Fibroblast of peridontal ligament (primary cell): Measurements from ENCODE around the gene SHOC2.
"Not testable (repeated sequence)": the region's sequence is repeated elsewhere in the genome, so short reads cannot be mapped to it uniquely, and the experiment has no call there.

Experiments used
- DNase-seq: peaks from one replicate; pipeline ENCODE4 v3.0.0-alpha.2; 2010; ENCODE audit errors: extremely low read depth

The SHOC2 gene

DNA sequence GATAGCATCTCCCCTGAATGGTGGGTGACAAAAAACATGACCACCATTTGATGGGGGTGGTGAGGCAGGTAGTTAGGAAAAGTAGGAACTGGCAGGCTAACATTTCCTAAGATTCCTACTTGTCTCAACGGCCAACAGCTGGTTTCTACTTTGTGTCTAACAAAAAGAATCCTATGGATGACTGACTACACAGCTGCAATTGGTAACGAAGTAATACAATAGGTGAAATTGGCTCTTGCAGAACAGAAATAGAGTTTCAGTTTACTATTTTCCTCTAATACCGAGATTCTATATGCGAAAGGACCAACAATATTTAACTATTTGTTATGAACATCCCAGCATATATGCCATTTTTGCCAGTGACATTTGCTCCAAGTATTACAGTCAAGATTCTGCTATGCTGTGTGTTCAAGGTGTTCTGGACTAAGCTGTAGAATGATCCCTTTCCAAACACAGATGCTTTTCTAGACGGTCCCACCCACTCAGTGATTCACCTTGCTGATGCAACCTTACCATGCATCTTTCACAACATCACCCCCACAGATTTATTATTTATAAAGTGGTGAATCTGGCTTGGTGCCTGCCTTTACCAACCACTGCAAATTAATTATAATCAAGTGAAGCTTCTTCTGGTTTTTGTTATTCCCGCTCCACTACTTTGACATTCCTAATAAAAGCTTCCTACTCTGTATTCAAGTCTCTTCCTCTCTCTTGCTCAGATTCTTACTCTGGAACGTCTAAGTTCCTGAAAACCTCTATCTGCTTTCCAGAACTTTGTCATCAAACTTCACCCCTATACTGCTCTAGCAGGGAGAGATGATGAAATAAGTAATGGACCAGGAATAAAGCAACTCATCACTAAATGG is 17.2 kb upstream of the SHOC2 start:
- DNase-seq, result peak; percentile 43

DNA sequence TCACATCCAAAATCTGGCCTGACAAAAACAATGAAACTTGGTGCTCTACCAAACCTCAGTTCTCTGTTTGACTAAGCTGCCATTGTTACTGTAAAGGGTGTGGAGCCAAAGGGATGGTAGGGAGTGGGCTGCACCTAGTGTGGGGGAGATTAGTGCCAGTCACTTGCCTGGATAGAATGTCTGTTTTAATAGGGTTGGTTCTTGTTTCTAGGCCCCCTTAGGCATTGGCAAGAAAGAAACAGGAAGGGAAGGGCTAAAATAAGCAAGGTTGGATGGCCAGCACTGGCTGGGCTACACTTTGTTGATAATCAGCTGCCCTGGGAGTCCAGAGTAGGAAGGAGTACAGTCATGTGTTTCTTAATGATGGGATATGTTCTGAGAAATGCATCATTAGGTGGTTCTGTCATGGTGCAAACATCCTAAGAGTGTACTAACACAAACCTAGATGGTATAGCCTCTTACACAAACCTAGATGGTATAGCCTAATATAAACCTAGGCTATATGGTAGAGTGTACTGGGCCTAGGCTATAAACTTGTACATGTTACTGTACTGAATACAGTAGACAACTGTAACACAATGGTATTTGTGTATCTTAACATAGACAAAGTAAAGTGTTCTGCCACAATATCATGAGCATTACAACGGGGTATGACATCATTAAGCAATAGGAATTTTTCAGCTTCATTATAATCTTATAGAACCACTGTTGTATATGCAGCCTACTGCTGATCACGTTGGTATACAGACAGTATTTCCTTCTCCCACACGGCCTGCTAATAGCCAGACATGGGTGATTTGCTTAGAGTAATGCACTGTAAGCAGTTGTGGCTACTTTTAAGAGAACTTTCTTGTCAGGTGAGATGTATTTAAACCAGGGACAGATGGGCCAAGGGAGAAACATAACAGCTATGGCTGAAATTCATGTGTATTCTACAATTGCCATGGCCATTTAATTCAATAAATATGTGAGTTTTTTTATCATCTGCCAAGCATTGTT is 15.8 kb upstream of the SHOC2 start:
- DNase-seq, result no peak

DNA sequence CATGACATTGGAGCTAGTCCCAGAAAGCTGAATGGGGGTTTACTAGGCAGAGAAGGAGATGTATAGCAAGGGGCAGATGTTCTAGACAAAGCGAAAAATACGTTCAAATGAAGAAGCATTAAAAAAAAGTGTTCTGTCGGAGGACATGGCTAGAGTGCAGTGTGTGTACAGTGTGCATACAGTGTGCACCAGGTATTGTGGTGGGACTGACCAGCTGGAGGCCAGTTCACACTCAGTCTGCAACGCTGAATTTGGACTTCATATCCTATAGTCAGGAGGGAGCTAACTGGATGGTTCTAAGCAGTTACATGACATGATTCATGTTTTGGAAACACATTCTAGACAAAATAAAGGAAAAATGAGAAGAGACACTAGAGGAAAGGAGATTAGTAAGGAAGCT is 9.3 kb upstream of the SHOC2 start:
- no peak for DNase-seq

DNA sequence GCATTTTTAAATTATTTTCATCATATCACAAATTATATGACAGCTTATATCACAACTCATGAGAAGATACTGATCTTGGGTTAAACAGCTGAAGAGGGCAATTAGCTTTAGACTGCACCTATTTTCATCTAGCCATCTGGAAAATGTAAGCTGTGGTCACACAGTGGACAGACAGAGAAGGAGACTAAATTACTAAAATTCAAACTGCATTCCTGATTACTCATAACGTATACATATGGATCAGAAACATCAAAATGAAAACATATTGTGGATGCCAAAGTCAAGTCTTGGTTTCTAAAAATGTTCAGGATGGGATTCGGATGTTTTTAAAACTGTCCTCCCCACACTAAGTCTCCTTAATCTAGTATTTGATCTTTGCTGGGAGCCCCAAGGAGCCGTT is 7.0 kb upstream of the SHOC2 start:
- DNase-seq, result peak; percentile 83

DNA sequence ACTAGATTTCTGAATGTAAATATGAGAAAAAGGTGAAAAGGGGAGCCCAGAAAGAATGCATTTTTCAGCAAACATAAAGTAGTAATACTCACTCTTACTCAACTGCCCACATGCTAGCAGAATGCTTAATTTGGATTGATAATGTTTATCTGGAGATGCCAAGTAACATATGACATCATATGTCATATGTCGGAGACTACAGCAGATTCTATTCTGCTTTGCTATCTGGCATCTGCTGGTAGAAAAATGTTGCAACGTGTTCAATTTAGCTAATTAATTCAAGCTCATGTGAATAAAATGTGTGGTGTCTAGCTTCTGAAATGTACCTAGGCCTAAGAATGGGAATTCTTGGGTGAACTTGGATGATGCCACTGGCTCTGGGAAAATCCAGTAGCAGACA is 5.0 kb upstream of the SHOC2 start:
- peak; percentile 44 for DNase-seq

DNA sequence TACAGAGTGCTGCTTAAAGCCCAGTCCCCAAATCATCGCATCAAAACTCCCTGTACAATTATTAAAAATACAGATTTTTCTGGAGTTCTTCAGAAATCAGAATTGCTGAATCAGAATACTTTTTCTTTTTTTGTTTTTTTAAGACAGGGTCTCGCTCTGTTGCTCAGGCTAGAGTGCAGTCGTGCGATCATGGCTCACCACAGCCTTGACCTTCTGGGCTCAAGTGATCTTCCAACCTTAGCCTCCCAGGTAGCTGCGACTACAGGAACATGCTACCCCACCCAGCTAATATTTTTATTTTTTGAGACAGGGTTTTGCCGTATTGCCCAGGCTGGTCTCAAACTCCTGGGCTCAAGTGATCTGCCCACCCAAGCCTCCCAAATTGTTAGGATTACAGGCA is 4.4 kb upstream of the SHOC2 start:
- no peak for DNase-seq

DNA sequence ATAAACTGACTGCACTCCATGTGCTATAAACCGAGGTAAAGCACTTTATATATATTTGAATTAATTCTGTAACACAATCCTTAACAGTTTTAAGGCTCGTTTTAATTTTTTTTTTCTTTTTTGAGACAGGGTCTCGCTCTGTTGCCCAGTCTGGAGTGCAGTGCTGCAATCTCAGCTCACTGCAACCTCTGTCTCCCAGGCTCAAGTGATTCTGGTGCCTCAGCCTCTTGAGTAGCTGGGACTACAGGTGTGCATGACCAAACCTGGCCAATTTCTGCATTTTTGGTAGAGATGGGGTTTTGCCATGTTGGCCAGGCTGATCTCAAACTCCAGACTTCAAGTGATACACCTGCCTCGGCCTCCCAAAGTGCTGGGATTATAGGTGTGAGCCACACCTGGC is 3.8 kb upstream of the SHOC2 start:
- not testable (repeated sequence) for DNase-seq

DNA sequence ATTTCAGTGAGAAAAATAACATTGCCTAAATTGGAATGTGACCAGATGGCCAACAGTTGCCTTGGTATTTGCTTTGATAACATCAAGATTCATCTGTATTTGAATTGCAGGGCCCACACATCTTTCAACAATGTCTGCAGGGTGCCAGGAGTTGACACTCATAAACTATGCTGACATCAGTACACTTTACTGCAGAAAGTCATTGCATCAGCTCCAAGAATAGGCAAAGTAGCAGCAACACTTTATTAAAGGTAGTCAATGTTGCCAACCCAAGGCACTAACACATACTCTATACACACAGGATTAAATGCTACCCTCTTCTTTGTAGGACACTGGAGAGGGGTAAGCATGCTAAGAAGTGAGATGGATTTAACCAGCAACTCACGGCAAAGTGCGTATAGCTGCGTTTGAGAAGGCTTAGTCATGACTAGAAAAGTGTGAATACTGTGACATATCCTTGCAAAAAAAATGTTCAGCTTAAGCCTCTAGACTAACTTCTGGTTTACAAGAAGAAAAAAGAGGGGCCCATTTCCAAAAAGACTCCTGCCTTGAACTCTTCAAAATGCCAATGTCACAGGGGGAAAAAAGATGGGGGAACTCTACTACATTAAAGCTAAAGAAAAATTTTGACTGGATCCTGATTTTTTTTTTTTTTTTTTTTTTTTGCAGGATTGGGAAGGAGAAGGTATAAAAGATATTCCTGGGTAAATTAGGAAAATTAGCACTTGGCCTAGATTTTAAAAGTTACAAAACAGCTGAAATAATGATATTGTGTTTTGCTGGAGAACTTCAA is 2.7 kb upstream of the SHOC2 start:
- peak; percentile 91 for DNase-seq

DNA sequence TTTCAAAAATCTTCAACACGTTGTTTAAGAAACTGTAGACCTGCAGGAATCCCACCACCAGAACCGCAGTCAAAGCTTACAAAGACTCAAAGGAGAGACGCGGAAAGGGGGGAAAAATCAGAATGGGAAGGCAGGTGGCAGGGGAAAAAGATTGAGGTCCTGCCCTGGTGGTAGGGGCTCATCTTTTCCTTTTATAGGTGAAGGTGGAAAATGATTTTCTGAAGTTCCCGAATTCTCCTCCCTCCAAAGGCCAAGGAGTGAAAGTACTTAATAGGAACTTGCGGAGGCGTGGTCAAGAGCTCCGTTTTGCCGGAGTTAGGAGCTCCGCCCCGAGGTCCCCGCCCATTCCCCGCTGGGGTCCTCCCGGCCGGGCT is 1.1 kb upstream of the SHOC2 start:
- peak; percentile 94 for DNase-seq

DNA sequence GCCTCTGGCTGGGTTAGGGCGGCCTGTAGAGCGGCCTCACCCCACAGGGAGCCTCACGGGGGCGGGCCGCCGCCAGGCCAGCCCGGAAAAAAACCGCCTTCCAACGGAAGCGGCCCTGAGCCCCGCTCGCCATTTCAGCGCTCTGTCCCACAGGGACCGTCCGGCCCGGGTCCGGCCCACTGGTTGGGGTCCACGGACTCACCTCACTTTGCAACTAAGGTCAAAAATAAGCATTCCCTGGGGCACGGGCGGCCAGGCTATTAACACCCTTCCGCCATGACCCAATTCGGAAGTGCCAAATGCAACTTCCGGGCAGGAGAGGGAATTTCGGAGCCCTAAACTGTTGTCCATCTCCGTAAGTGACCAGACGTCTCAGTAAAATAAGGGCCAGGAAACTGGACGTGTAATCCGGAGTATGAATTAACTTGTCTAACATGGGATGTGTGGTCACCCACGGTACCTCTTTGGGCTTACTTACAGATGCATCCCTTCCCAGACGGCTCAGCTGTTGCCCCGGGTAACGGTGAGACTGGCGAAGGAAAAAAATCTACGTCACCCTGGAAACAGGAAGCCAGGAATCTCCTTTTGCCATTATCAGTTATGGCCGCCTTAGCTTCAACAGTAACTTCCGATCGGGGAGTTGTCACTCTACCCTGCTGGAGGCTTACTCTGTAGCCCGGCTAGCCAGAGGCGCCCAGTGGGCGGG is 608 bp upstream of the SHOC2 start, which contains the start of gene BBIP1:
Gene BBIP1 (minus strand): TSS at position 538 of the 706 bp plus-strand sequence. CDS start 1,023 bp downstream, outside the sequence.
- peak; percentile 100 for DNase-seq

DNA sequence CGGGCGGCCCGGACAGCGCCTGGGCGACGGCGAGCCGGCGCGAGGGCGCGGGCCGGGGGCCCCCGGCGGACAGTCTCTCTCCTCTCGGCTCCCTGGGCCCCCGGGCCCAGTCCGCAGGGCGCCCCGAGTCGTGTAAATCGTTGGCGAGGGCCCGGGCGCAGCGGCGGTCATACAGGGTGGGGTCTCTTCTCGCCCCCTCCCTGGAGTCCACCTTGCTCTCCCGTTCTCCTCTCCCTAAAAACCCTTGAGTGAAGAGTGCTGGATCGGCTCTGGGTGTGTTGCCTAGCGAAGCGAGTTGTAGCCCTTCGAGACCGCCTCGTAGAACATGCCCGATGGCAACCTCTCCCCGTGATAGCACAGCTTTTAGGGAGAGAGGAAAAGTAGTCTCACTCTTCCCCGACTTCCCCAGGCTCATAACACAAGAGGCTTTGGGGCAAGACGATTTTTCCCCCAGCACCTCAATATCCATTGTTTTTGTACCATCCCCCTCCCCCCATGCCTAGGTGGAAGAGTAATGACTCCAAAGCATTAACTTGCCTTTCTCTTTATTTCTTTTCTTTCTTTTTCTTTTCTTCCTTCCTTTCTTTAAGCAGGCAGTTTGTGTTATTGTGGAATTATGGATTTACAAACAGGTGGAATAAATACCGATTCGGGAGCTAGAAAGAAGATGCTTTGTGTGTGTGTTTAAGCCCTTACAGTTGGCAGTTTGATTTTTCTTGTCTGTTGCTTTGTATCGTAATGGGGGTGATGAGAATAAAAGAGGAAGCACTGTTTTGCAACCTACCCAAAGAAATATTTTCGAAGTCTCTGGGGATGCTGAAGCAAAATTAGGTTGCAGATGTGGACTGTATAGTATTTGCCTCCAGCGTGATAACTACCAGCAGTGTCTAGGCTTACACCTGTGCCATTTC is 822 bp downstream of the SHOC2 start:
- peak; percentile 76 for DNase-seq

DNA sequence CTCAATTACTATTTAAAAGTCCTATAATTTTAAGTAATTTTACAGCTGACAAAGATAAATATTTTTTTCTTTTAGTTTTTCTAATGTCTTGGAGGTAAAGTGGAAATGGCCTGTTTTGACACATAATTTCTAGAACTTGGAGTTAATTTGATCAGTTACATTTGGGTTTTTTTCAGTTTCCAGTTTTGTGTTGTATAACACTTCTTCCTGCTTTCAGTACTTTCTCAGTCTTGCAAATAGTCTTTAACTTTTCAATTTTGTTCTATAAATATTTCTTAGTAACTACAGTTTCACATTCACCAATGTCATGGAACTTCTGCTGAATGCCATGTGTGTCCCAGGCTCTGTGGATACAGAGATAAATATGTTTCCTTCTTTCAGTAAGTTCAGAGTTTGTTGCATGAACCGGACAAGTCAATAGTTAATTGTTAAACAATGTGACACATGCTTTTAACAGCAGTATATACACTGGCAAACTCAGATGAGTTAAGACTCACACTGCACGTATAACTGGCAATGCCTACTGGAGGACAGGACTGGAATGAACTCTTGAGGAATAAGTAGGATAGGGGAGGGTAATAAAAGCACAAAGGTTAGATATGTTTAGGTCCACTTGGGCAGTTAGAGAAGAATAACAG is 4.6 kb downstream of the SHOC2 start:
- DNase-seq, result no peak

DNA sequence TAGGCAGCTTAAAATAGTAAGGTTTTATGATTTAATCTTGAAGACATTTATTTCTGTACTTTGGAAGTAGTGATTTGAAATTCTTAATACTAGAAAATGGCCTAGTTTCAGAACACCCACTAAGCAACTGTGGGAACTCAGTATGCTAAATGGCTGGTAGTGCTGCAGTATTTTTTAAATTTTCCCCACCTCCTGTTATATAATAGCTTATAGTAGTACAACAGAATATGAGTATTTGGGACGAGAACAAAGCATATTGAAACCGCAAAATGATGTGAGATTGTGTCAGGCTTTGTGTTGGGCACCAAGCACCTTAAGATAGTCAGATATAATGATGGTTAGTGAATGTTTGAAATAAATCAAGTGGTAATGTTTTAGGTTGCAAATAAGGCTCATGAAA is 8.1 kb downstream of the SHOC2 start:
- no peak for DNase-seq

DNA sequence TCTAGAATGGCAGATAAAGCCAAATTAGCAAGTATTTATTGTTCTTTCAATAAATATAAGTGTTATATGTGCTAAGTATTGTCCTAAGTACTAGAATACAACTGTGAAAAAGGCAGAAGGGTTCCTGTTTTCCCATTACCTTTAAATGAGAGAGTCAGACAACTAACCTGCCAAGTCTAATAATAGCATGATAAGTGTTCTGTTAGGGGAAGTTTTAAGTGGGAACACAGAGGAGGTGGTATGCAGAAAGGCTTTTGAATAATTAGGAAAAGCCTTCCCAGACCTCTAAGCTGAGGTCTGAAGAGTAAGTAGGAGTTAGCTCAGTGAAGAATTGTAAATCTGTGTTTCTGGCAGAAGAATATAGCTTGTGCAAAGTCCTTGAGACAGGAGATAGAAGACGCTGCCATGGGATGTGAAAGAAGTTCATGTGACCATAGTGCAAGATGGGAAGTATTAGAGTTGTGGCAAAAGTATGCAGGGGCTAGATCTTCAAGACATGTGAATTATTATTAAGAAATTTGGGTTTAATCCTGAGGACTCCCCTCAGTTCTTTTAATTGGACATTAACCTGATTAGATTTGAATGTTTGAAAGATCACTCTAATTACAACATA is 12.5 kb downstream of the SHOC2 start:
- DNase-seq, result no peak

DNA sequence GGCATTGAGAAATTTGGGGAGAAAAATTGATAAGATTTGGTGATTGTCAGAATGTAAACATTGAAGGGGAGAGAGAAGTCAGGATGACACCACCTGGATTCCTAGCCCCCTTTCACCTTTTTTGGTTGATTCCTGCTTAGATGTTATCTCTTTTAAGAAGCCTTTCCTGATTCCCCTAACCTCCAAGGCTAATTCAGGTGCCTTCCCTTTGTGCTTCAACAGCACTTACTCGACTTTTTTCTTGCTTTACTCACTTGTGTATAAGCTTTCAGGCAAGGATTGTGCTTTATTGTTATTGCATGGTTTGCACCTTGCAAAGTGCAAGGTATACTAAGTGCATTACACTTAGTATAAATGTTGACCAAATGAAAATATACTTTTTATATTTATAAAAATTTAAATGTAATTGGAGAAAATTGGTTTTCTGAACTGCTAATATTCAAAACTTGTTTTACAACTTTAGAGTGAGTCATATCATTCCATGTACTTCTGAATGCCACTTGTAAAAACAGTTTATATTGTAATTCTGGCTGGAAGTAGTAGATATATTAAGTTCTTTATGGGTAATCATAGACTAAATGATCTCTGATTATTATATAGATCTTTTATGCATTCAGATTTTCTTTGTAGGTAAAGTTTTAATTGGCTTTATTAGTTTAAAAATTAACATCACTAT is 13.2 kb downstream of the SHOC2 start:
- DNase-seq, result no peak

DNA sequence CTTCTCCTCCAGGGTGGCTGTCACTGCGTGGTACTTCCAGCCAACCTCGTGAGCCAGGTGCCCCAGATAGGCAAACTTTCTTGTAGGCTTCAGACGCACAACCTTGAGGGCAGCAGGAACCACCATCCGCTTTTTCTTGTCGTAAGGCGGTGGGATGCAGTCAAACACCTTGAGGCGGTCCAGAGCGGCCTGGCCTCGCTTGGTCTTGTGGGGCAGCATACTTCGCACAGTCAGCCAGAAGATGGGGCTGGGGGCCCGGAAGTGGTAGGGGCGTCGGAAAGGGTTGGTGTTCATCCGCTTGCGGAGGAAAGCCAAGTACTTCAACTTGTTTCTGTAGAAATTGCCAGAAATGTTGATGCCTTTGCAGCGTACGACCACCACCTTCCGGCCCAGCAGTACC is 17.4 kb downstream of the SHOC2 start:
- no peak for DNase-seq

DNA sequence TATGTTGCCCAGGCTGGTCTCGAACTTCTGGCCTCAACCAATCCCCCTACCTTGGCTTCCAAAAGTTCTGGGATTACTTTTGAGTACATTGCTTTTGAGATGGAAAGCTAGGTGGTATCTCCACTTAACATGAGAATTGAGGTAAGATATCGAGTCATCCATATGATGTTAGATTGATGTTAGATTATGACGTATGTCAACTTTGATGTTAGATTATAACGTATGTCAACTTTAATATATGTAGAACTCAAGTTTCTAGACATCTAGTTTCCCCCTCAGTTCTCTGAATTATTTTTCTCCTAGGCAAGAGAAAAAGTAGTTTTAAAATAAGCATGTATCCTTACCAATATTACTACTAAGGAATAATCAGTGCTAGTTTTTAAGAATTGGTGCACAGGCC is 20.0 kb downstream of the SHOC2 start:
- no peak for DNase-seq

DNA sequence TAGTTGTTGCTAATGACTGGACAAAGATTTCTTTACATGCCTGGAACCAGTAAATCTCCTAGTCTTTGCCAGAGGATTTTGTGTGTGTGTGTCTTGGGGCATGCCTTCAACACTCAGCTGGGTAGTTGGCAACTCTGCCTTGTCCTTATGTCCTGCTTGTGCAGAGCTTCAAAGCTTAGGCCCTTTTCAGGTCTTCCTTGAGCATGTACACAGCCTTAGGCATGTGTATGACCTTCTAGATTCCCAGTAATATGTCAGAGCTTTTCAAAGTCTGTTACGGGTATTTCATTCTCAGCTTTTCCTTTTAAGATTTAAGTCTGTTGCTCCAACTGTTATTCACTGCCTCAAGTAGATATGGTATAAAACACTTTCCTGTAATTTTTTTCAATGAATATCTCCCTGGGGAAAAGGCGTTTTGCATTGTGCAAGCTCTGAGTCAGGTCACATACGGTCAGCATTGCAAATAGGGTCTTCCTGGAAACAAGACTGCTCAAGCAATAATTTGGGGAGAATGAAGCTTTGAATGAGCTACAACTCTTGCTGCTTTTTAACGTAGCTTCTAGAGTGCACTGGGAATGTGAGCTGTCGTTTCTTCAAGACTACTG is 25.5 kb downstream of the SHOC2 start:
- DNase-seq, result peak; percentile 87
